ENCODE measurements around the gene EXOC3.

EXOC3 gene

GRCh38 chr5:428754-429452 lies 14.1 kb upstream of the EXOC3 start:
- H3K27me3 ChIP-seq (ENCODE audit: insufficient read depth, insufficient read length), result no peaks in the 10 kb centered on the region
- no peak for TF ChIP-seq YY1 (IDR thresholded peaks at IDR 0.05; ENCODE audit: insufficient read depth, insufficient read length)
- no peak for TF ChIP-seq SUZ12 (IDR thresholded peaks at IDR 0.05; ENCODE audit: extremely low read depth, insufficient read depth, insufficient read length)
- no peak for TF ChIP-seq ZNF274 (IDR thresholded peaks at IDR 0.05; ENCODE audit: low read depth, low read length)
- H3K4me1 ChIP-seq (ENCODE audit: insufficient read depth, insufficient read length), result peaks cover 5% of the 10 kb centered on the region
- no peaks in the 10 kb centered on the region for H3K36me3 ChIP-seq (ENCODE audit: insufficient read depth, insufficient read length, low read length)
- H3K9ac ChIP-seq (ENCODE audit: insufficient read length, low read depth), result no peak overlapping the region
- no peak overlapping the region for H3K4me3 ChIP-seq (ENCODE audit: insufficient read length, low read depth)
- DNase-seq (ENCODE audit: low read depth, low spot score), result no peak
- no peaks in the 10 kb centered on the region for H3K9me3 ChIP-seq (ENCODE audit: insufficient read depth, low read length)

GRCh38 chr5:429453-430188 lies 13.4 kb upstream of the EXOC3 start:
- no peaks in the 10 kb centered on the region for H3K27me3 ChIP-seq (ENCODE audit: insufficient read depth, insufficient read length)
- H3K36me3 ChIP-seq (ENCODE audit: insufficient read depth, insufficient read length, low read length), result no peaks in the 10 kb centered on the region
- no peak overlapping the region for H3K9ac ChIP-seq (ENCODE audit: insufficient read length, low read depth)
- no peak for DNase-seq (ENCODE audit: low read depth, low spot score)
- H3K4me3 ChIP-seq (ENCODE audit: insufficient read length, low read depth), result no peak overlapping the region
- TF ChIP-seq SUZ12 (IDR thresholded peaks at IDR 0.05; ENCODE audit: extremely low read depth, insufficient read depth, insufficient read length), result no peak
- no peak for TF ChIP-seq ZNF274 (IDR thresholded peaks at IDR 0.05; ENCODE audit: low read depth, low read length)
- TF ChIP-seq YY1 (IDR thresholded peaks at IDR 0.05; ENCODE audit: insufficient read depth, insufficient read length), result no peak
- H3K9me3 ChIP-seq (ENCODE audit: insufficient read depth, low read length), result no peaks in the 10 kb centered on the region
- H3K4me1 ChIP-seq (ENCODE audit: insufficient read depth, insufficient read length), result peaks cover 4% of the 10 kb centered on the region

GRCh38 chr5:430214-430925 lies 12.6 kb upstream of the EXOC3 start:
- H3K4me1 ChIP-seq (ENCODE audit: insufficient read depth, insufficient read length), result peaks cover 3% of the 10 kb centered on the region
- H3K4me3 ChIP-seq (ENCODE audit: insufficient read length, low read depth), result no peak overlapping the region
- no peak for DNase-seq (ENCODE audit: low read depth, low spot score)
- H3K36me3 ChIP-seq (ENCODE audit: insufficient read depth, insufficient read length, low read length), result no peaks in the 10 kb centered on the region
- TF ChIP-seq YY1 (IDR thresholded peaks at IDR 0.05; ENCODE audit: insufficient read depth, insufficient read length), result no peak
- no peaks in the 10 kb centered on the region for H3K27me3 ChIP-seq (ENCODE audit: insufficient read depth, insufficient read length)
- no peaks in the 10 kb centered on the region for H3K9me3 ChIP-seq (ENCODE audit: insufficient read depth, low read length)
- peak overlapping the region; percentile 42 for H3K9ac ChIP-seq (ENCODE audit: insufficient read length, low read depth)

- no peaks in the 10 kb centered on the region for H3K27me3 ChIP-seq (ENCODE audit: insufficient read depth, insufficient read length)
- TF ChIP-seq ZNF274 (IDR thresholded peaks at IDR 0.05; ENCODE audit: low read depth, low read length) (no peak), YY1 (IDR thresholded peaks at IDR 0.05; ENCODE audit: insufficient read depth, insufficient read length) (no peak), SUZ12 (IDR thresholded peaks at IDR 0.05; ENCODE audit: extremely low read depth, insufficient read depth, insufficient read length) (no peak)
- H3K9ac ChIP-seq (ENCODE audit: insufficient read length, low read depth), result no peak overlapping the region
- H3K9me3 ChIP-seq (ENCODE audit: insufficient read depth, low read length), result no peaks in the 10 kb centered on the region
- no peak overlapping the region for H3K4me3 ChIP-seq (ENCODE audit: insufficient read length, low read depth)
- peak; percentile 42 for DNase-seq (ENCODE audit: low read depth, low spot score)
- H3K36me3 ChIP-seq (ENCODE audit: insufficient read depth, insufficient read length, low read length), result no peaks in the 10 kb centered on the region
- peaks cover 3% of the 10 kb centered on the region for H3K4me1 ChIP-seq (ENCODE audit: insufficient read depth, insufficient read length)
Observed at GRCh38 chr5:431001-431710, 11.8 kb upstream of the EXOC3 start.

- Histone ChIP-seq H3K4me3 (ENCODE audit: insufficient read length, low read depth) (no peak overlapping the region), H3K4me1 (ENCODE audit: insufficient read depth, insufficient read length) (peaks cover 3% of the 10 kb centered on the region), H3K27me3 (ENCODE audit: insufficient read depth, insufficient read length) (no peaks in the 10 kb centered on the region), H3K36me3 (ENCODE audit: insufficient read depth, insufficient read length, low read length) (no peaks in the 10 kb centered on the region), H3K9ac (ENCODE audit: insufficient read length, low read depth) (no peak overlapping the region), H3K9me3 (ENCODE audit: insufficient read depth, low read length) (no peaks in the 10 kb centered on the region)
- no peak for DNase-seq (ENCODE audit: low read depth, low spot score)
- no peak for TF ChIP-seq SUZ12 (IDR thresholded peaks at IDR 0.05; ENCODE audit: extremely low read depth, insufficient read depth, insufficient read length)
- TF ChIP-seq YY1 (IDR thresholded peaks at IDR 0.05; ENCODE audit: insufficient read depth, insufficient read length), result no peak
- TF ChIP-seq ZNF274 (IDR thresholded peaks at IDR 0.05; ENCODE audit: low read depth, low read length), result no peak
Observed at GRCh38 chr5:431711-432050, 11.3 kb upstream of the EXOC3 start.

GRCh38 chr5:432201-432927 lies 10.6 kb upstream of the EXOC3 start:
- Histone ChIP-seq H3K4me3 (ENCODE audit: insufficient read length, low read depth) (no peak overlapping the region), H3K36me3 (ENCODE audit: insufficient read depth, insufficient read length, low read length) (no peaks in the 10 kb centered on the region), H3K4me1 (ENCODE audit: insufficient read depth, insufficient read length) (peaks cover 3% of the 10 kb centered on the region), H3K27me3 (ENCODE audit: insufficient read depth, insufficient read length) (no peaks in the 10 kb centered on the region), H3K9ac (ENCODE audit: insufficient read length, low read depth) (no peak overlapping the region), H3K9me3 (ENCODE audit: insufficient read depth, low read length) (no peaks in the 10 kb centered on the region)
- no peak for DNase-seq (ENCODE audit: low read depth, low spot score)
- TF ChIP-seq SUZ12 (IDR thresholded peaks at IDR 0.05; ENCODE audit: extremely low read depth, insufficient read depth, insufficient read length), result no peak

Data from NT2/D1 (cell line).